ENCODE results near the gene PPP1R15B. TPM values are rescaled to one million over a fixed set of nuclear protein-coding genes. Genes with fewer than 3 reads are reported as not detected.

The PPP1R15B gene
- total RNA-seq (2022; extraction: Qiagen RNA extraction): 21.7 to 28.7 TPM (median 24.0 TPM) in 5 replicates

GRCh38 chr1:204411451-204412204 is at the start of gene PPP1R15B:
TSS of gene PPP1R15B (minus strand) at chr1:204411817. CDS start at chr1:204411411, 406 bp downstream.

GRCh38 chr1:204359474-204360255 is 52.0 kb downstream of the PPP1R15B start, which contains the start of gene PLEKHA6:
TSS of gene PLEKHA6 (minus strand) at chr1:204359929. CDS start at chr1:204273727, 86,202 bp downstream.

Other genes with a start within 250 kb of the PPP1R15B start
- gene REN, start 245.5 kb downstream of the PPP1R15B start, total RNA-seq (2022; extraction: Qiagen RNA extraction): not detected in 5 replicates
- 0.27 to 1.2 TPM (median 0.73 TPM) in 4 of 5 replicates, not detected in the other for gene KISS1, start 215.3 kb downstream of the PPP1R15B start, total RNA-seq (2022; extraction: Qiagen RNA extraction)
- 3.8 to 6.9 TPM (median 4.5 TPM) in 5 replicates for gene GOLT1A, start 197.8 kb downstream of the PPP1R15B start, total RNA-seq (2022; extraction: Qiagen RNA extraction)
- gene PLEKHA6, start 51.9 kb downstream of the PPP1R15B start, total RNA-seq (2022; extraction: Qiagen RNA extraction): 20.6 to 31.2 TPM (median 27.2 TPM) in 5 replicates
- 5.8 to 8.6 TPM (median 7.1 TPM) in 5 replicates for gene PIK3C2B, start 83.0 kb upstream of the PPP1R15B start, total RNA-seq (2022; extraction: Qiagen RNA extraction)
- 3.7 to 5.1 TPM (median 4.5 TPM) in 5 replicates for gene MDM4, start 104.6 kb upstream of the PPP1R15B start, total RNA-seq (2022; extraction: Qiagen RNA extraction)

Measured in A549 treated with CORT108297 at 1 μM for 4 hours (cell line).